Left colon (tissue), 2 donors: ENCODE measurements around the gene DCTPP1. TPM values are rescaled to one million over a fixed set of nuclear protein-coding genes. Genes with fewer than 3 reads are reported as not detected.
"Not testable (repeated sequence)": the region's sequence is repeated elsewhere in the genome, so short reads cannot be mapped to it uniquely, and the experiment has no call there.

Experiments
- ATAC-seq: fragments of 200-7000 bp; cut with Tn5 transposase; one replicate; pipeline ENCODE4 v1.9.1; 2020; ENCODE audit warnings: mild to moderate bottlenecking, moderate library complexity
- DNase-seq, 2 donors: peaks; one replicate each; pipeline ENCODE4 v3.0.0-alpha.2; 2020
- intact Hi-C, 2 donors: fragments of 100-400 bp; cut with DNase I in 1 of 2; cut with micrococcal nuclease in 1 of 2; formaldehyde crosslinking; loops; one replicate each; pipeline versions ENCODE4 v1.11.2 to v1.14.0; 2022; cut with DNase I, micrococcal nuclease
- total RNA-seq, 2 donors: library from RNA; stranded (reverse); fragmentation: NEBNext Ultra II Directional; extraction: Animal tissue kit (Norgen Biotek cat#: 25700); gene quantifications; one replicate each; pipeline ENCODE4 v1.2.1, GENCODE V29; 2021
- donor health status: DM: no; HTN: no; CAD: no.
- donor health status: DM: yes; HTN: yes; CAD: no.

Gene DCTPP1
- total RNA-seq, 2 donors from 2014 or later, result 76.7 to 102 TPM

GRCh38 chr16:30452709-30453580 is 23.1 kb upstream of the DCTPP1 start:
- ATAC-seq, result peak; percentile 41
- DNase-seq, intact Hi-C loops: not testable (repeated sequence)

GRCh38 chr16:30449116-30449435 is 19.2 kb upstream of the DCTPP1 start:
- intact Hi-C loops, result loop anchor here in 1 of 2 donors (10.0 kb wide), 1 partner anchor 86 kb away; the partner anchor contains the start of gene ZNF747
- DNase-seq (no peak), ATAC-seq (no peak)

- intact Hi-C loops, result loop anchor here in 1 of 2 donors (10.0 kb wide), 1 partner anchor 87 kb away; the partner anchor contains the start of gene ZNF747
- DNase-seq (no peak), ATAC-seq (peak; percentile 70)
Observed at GRCh38 chr16:30447512-30448226, 17.8 kb upstream of the DCTPP1 start.

DNA sequence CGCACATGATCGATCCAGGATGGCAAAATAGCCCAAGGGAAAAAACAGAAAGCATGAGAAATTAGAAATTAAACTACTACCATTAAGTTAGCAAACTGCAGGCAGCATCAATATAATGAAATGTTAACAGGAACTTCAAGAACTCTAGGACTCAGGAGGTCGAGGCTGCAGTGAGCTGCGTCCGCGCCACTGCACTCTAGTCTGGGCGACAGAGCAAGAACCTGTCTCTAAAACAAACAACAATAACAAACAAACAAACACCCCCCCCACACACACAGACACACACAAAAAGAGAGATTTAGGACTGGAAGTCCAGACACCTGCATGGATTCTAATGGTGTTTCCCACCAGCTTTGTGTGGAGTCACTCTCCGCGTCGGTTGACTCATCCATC is 16.4 kb upstream of the DCTPP1 start:
- no peak for ATAC-seq
- no peak for DNase-seq
- intact Hi-C loops, result loop anchor here in 1 of 2 donors (10.0 kb wide), 1 partner anchor 89 kb away; the partner anchor contains the start of gene ZNF747

DNA sequence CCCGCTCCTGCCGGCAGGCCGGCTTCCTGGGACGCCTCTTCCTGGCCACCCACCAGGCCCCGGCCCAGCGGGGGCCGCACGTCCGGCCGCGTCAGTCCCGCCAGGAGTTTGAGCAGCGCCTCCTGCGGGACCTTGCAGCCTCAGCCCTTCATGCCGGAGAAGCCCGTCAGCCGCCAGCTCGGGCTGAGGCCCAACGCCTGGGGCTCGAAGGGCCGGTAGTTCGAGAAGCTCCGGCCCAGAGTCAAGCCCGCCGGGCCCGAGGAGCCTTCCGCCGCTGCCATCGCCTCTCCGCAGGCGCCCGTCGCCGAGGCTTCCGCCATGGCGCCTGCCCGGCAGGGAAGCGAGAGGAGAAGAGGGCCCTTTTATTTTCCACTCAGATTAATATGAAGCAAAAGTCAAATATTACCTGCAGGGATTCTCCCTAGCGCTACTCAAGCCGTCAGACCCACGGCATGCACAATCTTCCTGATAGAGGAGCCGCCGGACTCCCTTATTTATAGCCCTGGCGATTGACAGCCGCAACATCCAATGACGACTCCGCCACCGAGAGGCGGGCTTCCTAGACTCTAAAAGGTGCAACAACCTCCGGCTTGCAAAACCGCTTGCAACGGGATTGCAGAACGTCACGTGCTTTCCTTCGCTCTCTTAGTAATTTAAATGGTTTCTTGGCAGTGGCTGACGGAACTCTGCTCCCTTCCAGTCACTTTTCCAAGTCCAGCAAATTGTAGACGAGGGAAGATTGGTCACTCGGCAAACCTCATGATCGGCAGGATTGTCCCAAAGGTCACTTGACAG is 15.8 kb upstream of the DCTPP1 start, which contains the start of gene SEPHS2:
SEPHS2 (minus strand) TSS at position 467 of the 795 bp plus-strand sequence; CDS start at position 320, 147 bp downstream.
- DNase-seq, result peak; percentile 98
- intact Hi-C loops, result loop anchor here in 1 of 2 donors (10.0 kb wide), 1 partner anchor 89 kb away; the partner anchor contains the start of gene ZNF747
- peak; percentile 84 for ATAC-seq

DNA sequence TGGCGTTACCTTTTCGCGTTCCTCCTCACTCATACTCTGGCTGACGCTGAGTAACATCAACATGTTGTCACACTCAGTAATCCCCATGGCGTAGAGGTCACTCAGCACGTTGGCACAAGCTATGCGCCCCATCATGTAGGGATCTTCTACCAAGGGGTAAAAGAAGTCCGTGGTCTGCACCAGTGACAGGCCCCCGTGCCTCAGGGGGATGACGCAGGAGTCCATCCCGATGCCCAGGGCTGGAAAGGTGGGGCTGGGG is 15.2 kb upstream of the DCTPP1 start:
- ATAC-seq, result no peak
- intact Hi-C loops, result loop anchor here in 1 of 2 donors (10.0 kb wide), 1 partner anchor 90 kb away; the partner anchor contains the start of gene ZNF747
- no peak for DNase-seq

DNA sequence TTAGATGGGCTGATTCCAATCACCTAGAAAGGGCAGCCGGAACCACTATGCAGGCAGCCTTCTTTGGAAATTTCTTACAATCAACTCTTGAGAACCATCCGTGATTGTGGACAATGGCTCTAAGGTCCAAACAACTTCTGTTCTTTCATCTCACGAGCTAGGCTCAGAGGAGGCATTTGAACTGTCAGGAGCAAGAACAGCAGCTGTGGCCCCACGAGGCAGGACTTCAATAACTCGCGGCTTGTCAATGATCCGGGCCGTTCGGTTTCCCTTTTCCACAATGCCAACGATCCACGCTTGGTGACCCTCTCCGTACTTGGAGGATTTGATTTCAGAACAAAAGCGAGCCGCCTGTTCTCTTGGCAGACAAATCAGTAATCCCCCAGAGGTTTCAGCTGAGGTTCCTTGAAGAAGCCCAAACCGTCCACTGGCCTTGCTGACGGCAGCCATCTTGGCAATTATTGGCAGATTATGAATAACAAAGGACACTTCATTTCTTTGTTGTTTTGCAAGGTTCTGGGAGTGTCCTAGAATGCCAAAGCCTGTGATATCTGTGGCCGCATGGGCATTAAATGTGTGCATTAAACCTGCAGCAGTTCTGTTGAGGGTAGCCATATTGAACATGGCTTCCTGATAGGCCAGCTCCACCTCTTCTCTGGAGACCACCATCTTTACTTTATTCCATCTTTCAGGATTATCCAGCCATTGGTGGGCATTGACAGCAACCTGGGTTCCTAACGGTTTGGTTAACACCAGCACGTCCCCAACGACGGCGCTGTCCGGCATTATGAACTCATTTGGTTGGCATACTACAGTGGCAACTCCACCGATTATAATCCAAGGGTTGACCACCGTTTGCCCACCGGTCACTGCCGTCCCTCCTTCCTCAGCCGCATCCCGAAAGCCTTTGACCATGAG is 14.7 kb upstream of the DCTPP1 start:
- intact Hi-C loops, result loop anchor here in 1 of 2 donors (10.0 kb wide), 1 partner anchor 90 kb away; the partner anchor contains the start of gene ZNF747
- ATAC-seq, result no peak
- DNase-seq, result no peak

- DNase-seq, result no peak
- intact Hi-C loops, result loop anchor here in 1 of 2 donors (10.0 kb wide), 1 partner anchor 91 kb away; the partner anchor contains the start of gene ZNF747
- no peak for ATAC-seq
Observed at GRCh38 chr16:30443631-30444030, 13.8 kb upstream of the DCTPP1 start.

DNA sequence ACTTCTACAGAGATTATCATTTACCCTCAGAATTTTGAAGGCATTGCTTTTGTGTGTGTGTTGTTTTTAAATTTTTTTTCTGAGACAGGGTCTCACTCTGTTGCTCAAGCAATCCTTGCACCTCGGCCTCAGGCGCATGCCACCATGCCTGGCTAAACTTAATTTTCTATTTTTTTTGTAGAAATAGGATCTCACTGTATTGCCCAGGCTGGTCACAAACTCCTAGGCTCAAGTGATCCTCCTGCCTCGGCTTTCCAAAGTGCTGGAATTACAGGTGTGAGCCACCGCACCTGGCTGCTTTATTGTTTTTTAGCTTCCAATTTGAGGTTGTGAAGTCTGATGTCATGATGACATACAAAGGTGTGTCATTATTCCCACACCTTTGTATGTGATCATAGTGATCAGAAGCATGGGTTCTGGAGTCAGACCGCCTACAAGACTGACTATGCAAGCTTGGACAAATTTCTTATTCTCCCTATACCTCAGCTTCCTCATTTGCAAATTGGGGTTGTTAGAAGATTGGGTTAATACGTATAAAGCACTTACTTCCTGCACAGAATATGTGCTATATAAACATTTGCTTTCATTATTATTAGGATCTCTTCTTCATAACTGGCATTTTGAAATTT is 10.0 kb upstream of the DCTPP1 start:
- intact Hi-C loops, result loop anchor here in 1 of 2 donors (10.0 kb wide), 1 partner anchor 95 kb away; the partner anchor contains the start of gene ZNF747
- ATAC-seq, result peak; percentile 17
- no peak for DNase-seq

DNA sequence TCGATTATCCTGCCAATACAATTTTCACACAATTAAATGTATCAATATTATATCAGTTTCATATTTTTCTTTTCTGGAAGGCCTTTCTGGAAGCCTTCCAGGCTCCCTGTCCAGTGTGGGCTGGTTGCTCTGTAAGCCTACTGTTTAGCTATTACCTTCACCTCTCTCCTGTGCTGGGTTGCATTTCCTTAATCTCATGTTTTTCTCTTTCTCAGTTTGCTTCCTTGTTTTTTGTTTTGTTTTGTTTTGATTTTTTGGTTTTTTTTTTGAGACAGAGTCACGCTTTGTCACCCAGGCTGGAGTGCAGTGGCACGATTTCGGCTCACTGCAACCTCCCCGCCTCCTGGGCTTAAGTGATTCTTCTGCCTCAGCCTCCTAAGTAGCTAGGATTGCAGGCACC is 9.0 kb upstream of the DCTPP1 start:
- ATAC-seq (no peak), DNase-seq (no peak)
- intact Hi-C loops, result no loop called here

GRCh38 chr16:30437511-30438046 is 7.7 kb upstream of the DCTPP1 start:
- ATAC-seq (peak; percentile 70), DNase-seq (no peak)
- intact Hi-C loops, result no loop called here

- intact Hi-C loops, result loop anchor here in 1 of 2 donors (5.0 kb wide), 1 partner anchor 192 kb away; no protein-coding TSS in a partner anchor
- no peak for DNase-seq
Observed at GRCh38 chr16:30434852-30435251, 5.0 kb upstream of the DCTPP1 start.

GRCh38 chr16:30430428-30430970 is 669 bp upstream of the DCTPP1 start:
- ATAC-seq, result peak; percentile 9
- intact Hi-C loops, result loop anchor here in 1 of 2 donors (5.0 kb wide), 1 partner anchor 197 kb away; no protein-coding TSS in a partner anchor
- DNase-seq, result peak in 1 of 2 donors; percentile 58

More at GRCh38 chr16:30434852-30435251, 5.0 kb upstream of the DCTPP1 start:
- no peak for ATAC-seq

DNA sequence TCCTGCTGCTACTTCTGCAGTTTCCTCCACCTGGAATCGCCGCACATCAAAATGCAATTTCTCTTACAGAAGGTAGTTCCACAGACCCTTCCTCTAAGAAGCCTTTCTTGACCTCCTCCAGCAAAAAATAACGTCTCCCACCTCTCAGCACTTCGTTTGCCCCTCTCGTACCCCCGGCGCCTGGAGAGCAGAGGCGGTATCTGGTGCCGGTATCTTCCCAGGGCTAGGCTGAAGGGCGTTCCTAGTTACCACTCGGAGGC is 482 bp downstream of the DCTPP1 start:
- ATAC-seq (peak; percentile 49), DNase-seq (no peak)
- intact Hi-C loops, result loop anchor here in 1 of 2 donors (10.0 kb wide), 1 partner anchor 175 kb away; no protein-coding TSS in a partner anchor

- no peak for ATAC-seq
- intact Hi-C loops, result loop anchor here in 1 of 2 donors (10.0 kb wide), 1 partner anchor 177 kb away; no protein-coding TSS in a partner anchor
Observed at GRCh38 chr16:30428055-30428454, 1.8 kb downstream of the DCTPP1 start.

GRCh38 chr16:30421010-30421409 is 8.8 kb downstream of the DCTPP1 start:
- intact Hi-C loops, result loop anchor here in 1 of 2 donors (10.0 kb wide), 1 partner anchor 184 kb away; no protein-coding TSS in a partner anchor
- ATAC-seq (no peak), DNase-seq (no peak)

More at GRCh38 chr16:30428055-30428454, 1.8 kb downstream of the DCTPP1 start:
- no peak for DNase-seq
